ENCODE measurements around the gene G3BP1.

The G3BP1 gene

DNA sequence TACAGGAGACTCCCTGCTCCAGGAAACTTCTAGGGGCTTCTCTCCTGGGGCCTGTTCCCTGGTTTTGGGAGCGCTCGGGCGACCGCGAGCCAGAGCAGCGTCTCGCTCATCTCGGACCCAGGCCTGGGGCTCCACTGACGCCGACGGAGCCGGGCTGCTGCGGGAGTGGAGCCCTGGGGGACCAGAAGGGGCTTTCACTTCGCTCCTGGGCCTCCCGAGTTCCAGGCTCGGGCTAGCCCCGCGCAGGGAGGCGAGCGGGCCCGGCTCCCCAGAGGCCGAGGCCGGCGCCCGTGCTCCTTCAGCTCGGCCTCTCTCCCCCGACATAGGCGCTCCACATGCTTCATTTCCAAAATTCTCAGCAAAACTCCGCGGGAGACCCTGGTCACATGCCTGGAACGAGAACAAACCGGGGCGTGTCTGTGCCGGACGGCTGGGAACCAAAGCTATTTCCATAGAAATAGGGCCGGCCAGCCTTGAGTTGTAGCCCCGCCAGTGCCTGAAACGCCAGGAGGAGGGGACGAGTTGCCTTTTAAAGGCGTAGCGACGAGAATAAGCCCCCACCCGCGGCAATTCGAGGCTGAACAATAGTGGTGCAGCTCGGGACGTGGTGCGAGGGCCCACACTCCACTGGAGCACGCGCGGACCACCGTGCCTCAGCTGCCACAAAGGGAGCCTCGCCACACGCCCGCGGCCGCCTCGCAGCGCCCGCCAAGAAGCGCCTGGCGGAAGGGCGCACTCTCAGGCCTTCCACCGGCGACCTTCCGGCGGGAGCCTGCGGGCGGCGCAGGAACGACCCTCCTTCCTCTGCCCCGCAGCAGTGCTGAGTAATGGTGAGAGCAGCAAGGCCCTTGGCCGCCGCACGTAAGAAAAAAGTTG, 1.1 kb upstream of the G3BP1 start:
- peak overlapping the region; percentile 64 for H3K4me3 ChIP-seq (ENCODE audit: low read length)
- TF ChIP-seq, protein P1, sequence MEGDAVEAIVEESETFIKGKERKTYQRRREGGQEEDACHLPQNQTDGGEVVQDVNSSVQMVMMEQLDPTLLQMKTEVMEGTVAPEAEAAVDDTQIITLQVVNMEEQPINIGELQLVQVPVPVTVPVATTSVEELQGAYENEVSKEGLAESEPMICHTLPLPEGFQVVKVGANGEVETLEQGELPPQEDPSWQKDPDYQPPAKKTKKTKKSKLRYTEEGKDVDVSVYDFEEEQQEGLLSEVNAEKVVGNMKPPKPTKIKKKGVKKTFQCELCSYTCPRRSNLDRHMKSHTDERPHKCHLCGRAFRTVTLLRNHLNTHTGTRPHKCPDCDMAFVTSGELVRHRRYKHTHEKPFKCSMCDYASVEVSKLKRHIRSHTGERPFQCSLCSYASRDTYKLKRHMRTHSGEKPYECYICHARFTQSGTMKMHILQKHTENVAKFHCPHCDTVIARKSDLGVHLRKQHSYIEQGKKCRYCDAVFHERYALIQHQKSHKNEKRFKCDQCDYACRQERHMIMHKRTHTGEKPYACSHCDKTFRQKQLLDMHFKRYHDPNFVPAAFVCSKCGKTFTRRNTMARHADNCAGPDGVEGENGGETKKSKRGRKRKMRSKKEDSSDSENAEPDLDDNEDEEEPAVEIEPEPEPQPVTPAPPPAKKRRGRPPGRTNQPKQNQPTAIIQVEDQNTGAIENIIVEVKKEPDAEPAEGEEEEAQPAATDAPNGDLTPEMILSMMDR (conservative IDR thresholded peaks at IDR 0.05; ENCODE audit: low read length): no peak
- peak; percentile 74 for DNase-seq (ENCODE audit: low read depth)

DNA sequence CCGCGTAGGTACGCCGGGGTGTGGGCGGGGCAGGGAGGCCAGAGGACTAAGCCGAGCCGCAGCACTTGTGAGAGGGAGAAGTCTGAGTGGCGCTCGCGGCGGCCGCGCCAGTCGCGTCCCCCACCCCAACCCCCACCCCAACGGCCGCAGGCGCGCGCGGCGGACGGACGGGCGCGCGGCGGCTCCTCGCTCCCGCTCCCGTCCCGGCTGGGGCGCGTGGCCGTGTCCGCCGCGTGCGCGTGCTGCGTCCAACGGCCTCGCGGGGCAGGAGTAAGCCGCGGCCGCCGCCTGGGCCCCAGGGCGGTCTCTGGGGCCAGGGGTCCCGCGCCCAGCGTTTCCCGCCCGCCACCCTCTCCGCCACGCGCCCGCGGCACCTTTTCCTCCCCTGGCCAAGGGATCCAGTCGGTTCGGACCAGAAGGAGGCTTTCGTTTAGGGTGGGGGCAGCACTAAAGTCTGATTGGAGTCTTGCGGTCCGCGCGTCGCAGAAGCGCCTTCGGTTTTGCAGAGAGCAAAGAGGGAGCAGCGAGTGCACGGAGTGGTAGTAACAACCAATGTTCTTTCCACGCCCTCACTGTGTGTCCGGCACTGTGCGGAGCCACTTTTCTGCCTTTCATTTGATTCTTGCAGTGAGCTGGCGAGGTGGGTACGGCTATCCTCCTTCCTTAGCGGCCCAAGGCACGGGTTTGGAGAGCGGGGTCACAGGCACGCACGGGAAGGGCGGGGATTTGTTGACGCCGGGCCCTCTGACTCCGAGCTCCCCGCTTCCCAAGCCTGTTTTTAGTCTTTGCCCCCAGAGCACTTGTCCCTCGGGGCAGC, 483 bp downstream of the G3BP1 start:
- peak overlapping the region; percentile 95 for H3K4me3 ChIP-seq (ENCODE audit: low read length)
- DNase-seq (ENCODE audit: low read depth): no peak
- TF ChIP-seq, protein P1 (conservative IDR thresholded peaks at IDR 0.05; ENCODE audit: low read length): no peak

DNA sequence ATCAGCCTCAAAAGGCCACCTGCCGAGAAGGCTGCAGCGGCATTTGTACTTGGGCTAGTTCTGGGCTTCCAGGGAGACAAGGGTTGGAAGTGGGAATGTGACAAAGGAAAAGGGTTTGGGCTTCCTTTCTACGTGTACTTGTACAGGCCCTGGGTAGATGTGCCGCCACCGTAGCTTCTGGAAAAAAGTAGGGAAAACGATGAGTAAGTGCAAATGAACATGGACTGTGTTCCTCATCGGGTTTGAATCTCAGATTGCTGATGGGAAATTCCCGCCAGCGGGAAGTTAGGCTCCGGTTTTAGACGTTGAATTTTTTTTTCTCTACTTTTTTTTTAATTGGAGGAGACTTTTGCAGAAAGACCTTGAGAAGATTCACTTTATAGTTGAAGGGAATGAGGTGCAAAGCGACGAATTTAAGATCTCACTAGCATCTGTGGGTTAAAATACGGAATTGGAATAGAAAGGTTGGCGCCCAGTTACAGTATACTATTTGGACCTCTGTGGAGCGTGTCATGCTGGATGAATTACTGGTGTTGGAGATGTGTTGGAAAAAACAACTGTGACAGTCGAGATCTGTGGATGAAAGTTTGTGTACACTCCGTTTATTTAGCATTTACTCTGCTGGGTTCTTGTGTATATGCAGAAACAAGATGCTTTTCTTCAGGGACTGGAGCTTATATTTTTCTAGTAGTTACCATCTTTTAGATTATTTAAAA, 1.2 kb downstream of the G3BP1 start:
- peak overlapping the region; percentile 95 for H3K4me3 ChIP-seq (ENCODE audit: low read length)
- TF ChIP-seq, protein P1 (conservative IDR thresholded peaks at IDR 0.05; ENCODE audit: low read length): no peak
- DNase-seq (ENCODE audit: low read depth): no peak

GRCh38 chr5:151773951-151774350, 2.2 kb downstream of the G3BP1 start:
- DNase-seq (ENCODE audit: low read depth): no peak
- TF ChIP-seq, protein P1 (conservative IDR thresholded peaks at IDR 0.05; ENCODE audit: low read length): no peak
- H3K4me3 ChIP-seq (ENCODE audit: low read length): peak overlapping the region; percentile 95

DNA sequence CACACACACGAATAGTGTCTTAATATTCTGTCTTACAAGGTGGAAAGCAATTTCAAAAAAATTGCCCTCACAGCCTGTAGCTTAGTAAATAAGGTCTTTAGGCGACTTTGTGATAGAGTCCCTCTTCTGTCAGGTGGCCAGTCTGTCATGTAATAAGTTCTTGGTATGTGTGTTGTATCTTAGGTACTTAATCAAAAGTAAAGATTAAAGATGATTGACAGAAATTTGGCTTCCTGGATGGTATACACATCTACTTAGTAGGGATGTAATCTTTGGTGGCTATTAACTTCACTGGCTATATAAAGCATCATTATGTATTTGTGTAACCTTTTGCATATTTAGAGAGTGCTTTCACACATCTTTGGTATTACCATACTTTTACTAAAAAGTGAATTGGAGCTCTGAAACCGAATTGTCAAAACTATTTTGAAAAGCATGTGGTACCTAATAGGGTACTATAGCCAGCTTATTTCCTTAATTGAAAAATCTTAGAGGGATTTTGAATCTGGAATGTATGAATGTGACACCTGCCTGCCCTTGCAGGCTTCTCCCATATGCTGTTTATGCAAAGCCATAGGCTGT, 3.4 kb downstream of the G3BP1 start:
- no peak for DNase-seq (ENCODE audit: low read depth)
- TF ChIP-seq, protein P1 (conservative IDR thresholded peaks at IDR 0.05; ENCODE audit: low read length): no peak
- no peak overlapping the region; the same call in 1 of the 2 replicates for H3K4me3 ChIP-seq (ENCODE audit: low read length)

GRCh38 chr5:151779531-151780125, 7.9 kb downstream of the G3BP1 start:
- no peak for DNase-seq (ENCODE audit: low read depth)
- H3K4me3 ChIP-seq (ENCODE audit: low read length): no peak overlapping the region
- TF ChIP-seq, protein P1 (conservative IDR thresholded peaks at IDR 0.05; ENCODE audit: low read length): no peak
